Prostate gland (tissue), 2 donors: ENCODE results near the gene RNF222. TPM values are rescaled to one million over a fixed set of nuclear protein-coding genes. Genes with fewer than 3 reads are reported as not detected.

Experiments
- DNase-seq: peaks from one replicate; pipeline ENCODE4 v3.0.0-alpha.2; 2019; ENCODE audit warnings: low spot score
- H3K27ac ChIP-seq, 2 donors: fragments of 200-600 bp; sonication (generic); 2 replicates each; pipeline ENCODE4 v1.5.1; 2017 to 2019
- H3K27me3 ChIP-seq: fragments of 200-600 bp; sonication (generic); replicated peaks from 2 replicates; pipeline ENCODE4 v1.5.1; 2019; ENCODE audit not compliant: insufficient read depth
- H3K36me3 ChIP-seq, 2 donors: fragments of 200-600 bp; sonication (generic); 1 replicate in 1 of 2; 2 replicates in 1 of 2; pipeline versions ENCODE4 v1.5.1 to v1.8.1; 2017 to 2019
- H3K4me1 ChIP-seq: fragments of 200-600 bp; sonication (generic); replicated peaks from 2 replicates; pipeline ENCODE4 v1.5.1; 2019
- H3K4me3 ChIP-seq, 2 donors: fragments of 200-600 bp; sonication (generic); 2 replicates each; pipeline ENCODE4 v1.5.1; 2017 to 2019
- H3K9me3 ChIP-seq: fragments of 200-600 bp; sonication (generic); 2 replicates; pipeline ENCODE4 v1.5.1; 2017
- POLR2A ChIP-seq: fragments of 450-650 bp; IDR thresholded peaks from one replicate; pipeline ENCODE4 v1.6.1; 2016; ENCODE audit warnings: antibody characterized with exemption, mild to moderate bottlenecking
- POLR2AphosphoS5 ChIP-seq: sonication (generic); formaldehyde crosslinking; IDR thresholded peaks from one replicate; pipeline ENCODE4 v1.6.1; 2017; ENCODE audit warnings: antibody characterized with exemption
- WGBS: methylation state at CpG from one replicate; pipeline ENCODE4 v1.1.5; 2018; 5-methylcytosine and 5-hydroxymethylcytosine counted together
- intact Hi-C: fragments of 100-400 bp; cut with DNase I; formaldehyde crosslinking; loops from one replicate; pipeline ENCODE4 v1.14.2; 2022
- total RNA-seq, 2 donors: library from RNA; depleted of rRNA; stranded (reverse); fragments of >200 nt; gene quantifications; one replicate each; pipeline ENCODE4 v1.1.0, GENCODE V29; 2016
- TF ChIP-seq, protein P1 (sequence below), 4 experiments: fragments of 200-600 bp in 2 of 4; fragments of 450-650 bp in 2 of 4; sonication (generic) in 2 of 4; IDR thresholded peaks; 1 replicate in 3 of 4; 2 replicates in 1 of 4; pipeline ENCODE4 v1.5.1; 2016 to 2019; ENCODE audit warnings: antibody characterized with exemption in 4 of 4, mild to moderate bottlenecking in 2 of 4, moderate library complexity in 2 of 4

The RNF222 gene, protein sequence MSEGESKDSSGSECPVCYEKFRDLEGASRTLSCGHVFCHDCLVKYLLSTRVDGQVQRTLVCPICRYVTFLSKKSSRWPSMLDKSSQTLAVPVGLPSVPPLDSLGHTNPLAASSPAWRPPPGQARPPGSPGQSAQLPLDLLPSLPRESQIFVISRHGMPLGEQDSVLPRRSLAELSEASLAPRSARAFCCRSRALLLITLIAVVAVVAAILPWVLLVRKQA
- not detected for total RNA-seq

DNA sequence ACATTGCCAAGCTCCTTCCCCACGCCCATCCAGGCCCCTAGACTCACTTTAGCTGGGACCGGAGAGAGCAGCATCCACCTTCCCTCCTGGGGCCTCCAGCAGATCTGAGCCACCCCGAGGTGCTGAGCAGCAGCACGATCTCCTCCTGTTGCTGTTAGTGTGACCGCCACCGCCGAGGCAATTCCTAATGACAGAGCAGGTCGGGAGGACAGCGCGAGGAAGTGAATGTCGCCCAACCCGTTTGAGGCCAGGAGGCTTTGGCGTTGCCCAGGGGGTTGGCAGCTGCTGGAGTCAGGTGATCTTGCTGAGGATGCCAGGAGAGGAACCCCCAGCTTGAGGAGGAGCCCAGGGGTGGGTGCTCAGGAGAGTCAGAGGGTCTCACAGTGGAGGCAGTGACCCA lies at the start of gene RNF222:
Gene RNF222 (minus strand): TSS at position 192 of the 400 bp plus-strand sequence. CDS start 4,366 bp downstream, outside the sequence.
- no peak for DNase-seq
- no peaks in the 10 kb centered on the region for H3K36me3 ChIP-seq
- no peak within 1 kb of the TSS for H3K27ac ChIP-seq
- WGBS, result 21% methylated on average over 13 of the region's 13 CpGs
- peaks cover 5% of the 10 kb centered on the region for H3K27me3 ChIP-seq
- H3K4me3 ChIP-seq, result no peak within 1 kb of the TSS
- no peaks in the 10 kb centered on the region for H3K4me1 ChIP-seq
- no peaks in the 10 kb centered on the region for H3K9me3 ChIP-seq
- TF ChIP-seq, protein P1, sequence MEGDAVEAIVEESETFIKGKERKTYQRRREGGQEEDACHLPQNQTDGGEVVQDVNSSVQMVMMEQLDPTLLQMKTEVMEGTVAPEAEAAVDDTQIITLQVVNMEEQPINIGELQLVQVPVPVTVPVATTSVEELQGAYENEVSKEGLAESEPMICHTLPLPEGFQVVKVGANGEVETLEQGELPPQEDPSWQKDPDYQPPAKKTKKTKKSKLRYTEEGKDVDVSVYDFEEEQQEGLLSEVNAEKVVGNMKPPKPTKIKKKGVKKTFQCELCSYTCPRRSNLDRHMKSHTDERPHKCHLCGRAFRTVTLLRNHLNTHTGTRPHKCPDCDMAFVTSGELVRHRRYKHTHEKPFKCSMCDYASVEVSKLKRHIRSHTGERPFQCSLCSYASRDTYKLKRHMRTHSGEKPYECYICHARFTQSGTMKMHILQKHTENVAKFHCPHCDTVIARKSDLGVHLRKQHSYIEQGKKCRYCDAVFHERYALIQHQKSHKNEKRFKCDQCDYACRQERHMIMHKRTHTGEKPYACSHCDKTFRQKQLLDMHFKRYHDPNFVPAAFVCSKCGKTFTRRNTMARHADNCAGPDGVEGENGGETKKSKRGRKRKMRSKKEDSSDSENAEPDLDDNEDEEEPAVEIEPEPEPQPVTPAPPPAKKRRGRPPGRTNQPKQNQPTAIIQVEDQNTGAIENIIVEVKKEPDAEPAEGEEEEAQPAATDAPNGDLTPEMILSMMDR (IDR thresholded peaks at IDR 0.05), result no peak
- peak; percentile 10 for TF ChIP-seq POLR2A
- intact Hi-C loops, result no loop called here

DNA sequence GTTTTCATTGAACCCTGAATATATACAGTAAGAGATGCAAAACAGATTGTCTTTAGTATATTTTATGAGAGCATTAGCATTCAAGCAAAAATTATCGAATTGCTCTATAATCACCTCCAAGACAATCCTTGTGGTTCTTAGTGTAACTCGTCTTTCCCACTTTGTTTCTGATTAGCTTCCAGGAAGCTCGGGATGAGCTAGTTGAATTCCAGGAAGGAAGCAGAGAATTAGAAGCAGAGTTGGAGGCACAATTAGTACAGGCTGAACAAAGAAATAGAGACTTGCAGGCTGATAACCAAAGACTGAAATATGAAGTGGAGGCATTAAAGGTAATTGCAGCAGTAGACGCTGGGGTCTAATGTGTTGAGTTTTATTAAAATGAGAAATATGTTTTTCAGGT lies 47.9 kb upstream of the RNF222 start:
- Histone ChIP-seq H3K27me3 (no peaks in the 10 kb centered on the region), H3K36me3 (peaks cover 0 to 8% of the 10 kb centered on the region in 2 donors), H3K4me3 (no peak overlapping the region), H3K9me3 (no peaks in the 10 kb centered on the region), H3K4me1 (no peaks in the 10 kb centered on the region), H3K27ac (no peak overlapping the region)
- WGBS, result 76% methylated on average over 4 of the region's 4 CpGs
- intact Hi-C loops, result no loop called here
- no peak for TF ChIP-seq POLR2AphosphoS5
- TF ChIP-seq POLR2A, result no peak
- TF ChIP-seq, protein P1 (IDR thresholded peaks at IDR 0.05), result no peak
- DNase-seq, result no peak

DNA sequence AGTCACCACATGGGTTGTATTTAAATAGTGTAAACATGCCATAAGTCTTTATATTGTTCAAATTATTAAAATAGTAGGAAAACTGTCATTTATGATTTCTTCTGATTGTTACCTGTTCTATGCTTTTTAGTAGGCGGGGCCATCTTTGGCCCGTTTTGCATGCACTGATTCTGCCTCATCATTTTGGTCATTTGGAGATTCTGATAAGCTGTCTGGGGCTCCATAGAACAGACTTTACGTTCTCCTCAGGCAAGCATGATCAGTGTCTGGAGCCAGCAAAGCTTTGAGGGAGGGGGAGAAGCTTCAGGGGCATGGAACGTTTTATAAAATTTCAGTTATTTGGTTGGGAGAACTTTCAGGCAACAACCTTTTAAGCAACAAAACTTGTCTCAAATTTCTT lies 46.9 kb upstream of the RNF222 start:
- no peaks in the 10 kb centered on the region for H3K9me3 ChIP-seq
- H3K27me3 ChIP-seq, result no peaks in the 10 kb centered on the region
- WGBS, result 81% methylated on average over 4 of the region's 4 CpGs
- no peak overlapping the region for H3K4me3 ChIP-seq
- no peak for TF ChIP-seq POLR2A
- TF ChIP-seq POLR2AphosphoS5, result no peak
- TF ChIP-seq, protein P1 (IDR thresholded peaks at IDR 0.05), result no peak
- no peak overlapping the region for H3K27ac ChIP-seq
- intact Hi-C loops, result no loop called here
- H3K4me1 ChIP-seq, result no peaks in the 10 kb centered on the region
- H3K36me3 ChIP-seq, result peaks cover 0 to 8% of the 10 kb centered on the region in 2 donors
- DNase-seq, result no peak

DNA sequence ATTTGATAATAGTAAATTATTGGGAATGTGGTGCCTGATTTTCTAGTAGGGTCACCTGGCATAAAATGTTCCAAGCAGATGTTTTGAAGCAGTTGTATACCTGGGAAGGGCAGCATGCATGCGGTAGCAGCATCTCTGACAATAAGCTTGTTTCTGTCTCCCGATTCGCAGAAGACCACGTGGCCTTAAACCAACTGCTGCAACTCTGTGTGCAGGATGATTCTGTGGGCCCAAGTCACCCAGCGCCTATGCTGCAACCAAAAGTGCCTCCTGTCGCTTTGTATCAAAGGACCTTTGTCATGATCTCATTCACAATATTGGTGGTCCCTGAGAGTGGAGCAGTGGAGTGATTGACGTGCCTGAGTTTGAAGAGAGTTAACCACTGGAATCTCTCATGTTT lies 46.1 kb upstream of the RNF222 start:
- DNase-seq, result no peak
- no peak overlapping the region for H3K4me3 ChIP-seq
- H3K9me3 ChIP-seq, result no peaks in the 10 kb centered on the region
- H3K27ac ChIP-seq, result no peak overlapping the region
- 85% methylated on average over 7 of the region's 7 CpGs for WGBS
- no peaks in the 10 kb centered on the region for H3K4me1 ChIP-seq
- TF ChIP-seq POLR2A, result no peak
- TF ChIP-seq, protein P1 (IDR thresholded peaks at IDR 0.05), result no peak
- TF ChIP-seq POLR2AphosphoS5, result no peak
- H3K36me3 ChIP-seq, result peaks cover 0 to under 1% of the 10 kb centered on the region in 2 donors
- no peaks in the 10 kb centered on the region for H3K27me3 ChIP-seq
- intact Hi-C loops, result no loop called here

DNA sequence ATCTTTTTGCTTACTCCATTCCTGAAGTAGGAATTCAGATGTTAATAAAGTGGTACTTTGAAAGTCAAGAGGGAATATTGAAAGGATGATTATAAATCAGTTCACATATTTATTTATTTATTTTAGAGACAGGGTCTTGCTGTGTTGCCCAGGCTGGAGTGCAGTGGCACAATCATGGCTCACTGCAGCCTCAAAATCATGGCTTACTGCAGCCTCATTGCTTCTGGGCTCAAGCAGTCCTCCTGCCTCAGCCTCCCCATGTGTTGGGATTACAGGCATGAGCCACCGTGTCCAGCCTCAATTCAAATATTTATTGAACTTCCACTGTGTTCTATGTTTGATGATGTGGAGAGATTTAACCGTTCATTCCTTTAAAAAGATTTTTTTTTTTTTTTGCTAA lies 44.7 kb upstream of the RNF222 start:
- 78% methylated on average over 2 of the region's 2 CpGs for WGBS
- intact Hi-C loops, result no loop called here
- TF ChIP-seq POLR2AphosphoS5 (no peak), POLR2A (no peak)
- TF ChIP-seq, protein P1 (IDR thresholded peaks at IDR 0.05), result no peak
- no peaks in the 10 kb centered on the region for H3K36me3 ChIP-seq
- DNase-seq, result no peak
- no peaks in the 10 kb centered on the region for H3K4me1 ChIP-seq
- H3K4me3 ChIP-seq, result no peak overlapping the region
- no peaks in the 10 kb centered on the region for H3K9me3 ChIP-seq
- H3K27ac ChIP-seq, result no peak overlapping the region
- H3K27me3 ChIP-seq, result no peaks in the 10 kb centered on the region
